Retina (tissue), 1 donor: ENCODE measurements around the gene PRELID2.
A peak's percentile ranks its signal among the peaks of the same experiment; 100 is the strongest.
"Not testable (repeated sequence)": the region's sequence is repeated elsewhere in the genome, so short reads cannot be mapped to it uniquely, and the experiment has no call there.

Experiments used
- DNase-seq: peaks from one replicate; pipeline ENCODE4 v3.0.0-alpha.2; 2016

The PRELID2 gene

GRCh38 chr5:145834917-145835847, at the start of gene PRELID2:
PRELID2 (minus strand) TSS chr5:145835342; CDS start chr5:145835251, 91 bp downstream.
- DNase-seq = peak; percentile 96

GRCh38 chr5:145874765-145875164, 39.6 kb upstream of the PRELID2 start:
- DNase-seq = no peak

GRCh38 chr5:145872914-145873313, 37.8 kb upstream of the PRELID2 start, which contains the start of gene GRXCR2:
GRXCR2 (minus strand) TSS chr5:145873014; CDS start chr5:145872968, 46 bp downstream.
- DNase-seq = no peak

GRCh38 chr5:145872486-145872885, 37.3 kb upstream of the PRELID2 start:
- DNase-seq = no peak

- DNase-seq = no peak
Observed at GRCh38 chr5:145869753-145870152, 34.6 kb upstream of the PRELID2 start.

GRCh38 chr5:145867806-145868205, 32.7 kb upstream of the PRELID2 start:
- DNase-seq = no peak

GRCh38 chr5:145864432-145864831, 29.3 kb upstream of the PRELID2 start:
- not testable (repeated sequence) for DNase-seq

GRCh38 chr5:145863003-145863402, 27.9 kb upstream of the PRELID2 start:
- DNase-seq = no peak

GRCh38 chr5:145859897-145860296, 24.8 kb upstream of the PRELID2 start:
- no peak for DNase-seq

- no peak for DNase-seq
Observed at GRCh38 chr5:145859453-145859852, 24.3 kb upstream of the PRELID2 start.

GRCh38 chr5:145858959-145859358, 23.8 kb upstream of the PRELID2 start:
- no peak for DNase-seq

GRCh38 chr5:145856285-145856818, 21.2 kb upstream of the PRELID2 start:
- peak; percentile 85 for DNase-seq

GRCh38 chr5:145855763-145856267, 20.7 kb upstream of the PRELID2 start:
- no peak for DNase-seq

GRCh38 chr5:145854651-145855258, 19.6 kb upstream of the PRELID2 start:
- DNase-seq = no peak

GRCh38 chr5:145853781-145854376, 18.7 kb upstream of the PRELID2 start:
- no peak for DNase-seq

GRCh38 chr5:145852990-145853389, 17.8 kb upstream of the PRELID2 start:
- DNase-seq = no peak

GRCh38 chr5:145848854-145849253, 13.7 kb upstream of the PRELID2 start:
- no peak for DNase-seq

- no peak for DNase-seq
Observed at GRCh38 chr5:145847499-145848497, 12.7 kb upstream of the PRELID2 start.

GRCh38 chr5:145846081-145846480, 10.9 kb upstream of the PRELID2 start:
- no peak for DNase-seq

- DNase-seq = no peak
Observed at GRCh38 chr5:145841299-145841698, 6.2 kb upstream of the PRELID2 start.

GRCh38 chr5:145840458-145841132, 5.5 kb upstream of the PRELID2 start:
- DNase-seq = no peak
